ENCODE measurements around the gene LGI4.

- no peak for TF ChIP-seq EZH2 (IDR thresholded peaks at IDR 0.05; ENCODE audit: insufficient read depth, low read length)
- TF ChIP-seq, protein P1, sequence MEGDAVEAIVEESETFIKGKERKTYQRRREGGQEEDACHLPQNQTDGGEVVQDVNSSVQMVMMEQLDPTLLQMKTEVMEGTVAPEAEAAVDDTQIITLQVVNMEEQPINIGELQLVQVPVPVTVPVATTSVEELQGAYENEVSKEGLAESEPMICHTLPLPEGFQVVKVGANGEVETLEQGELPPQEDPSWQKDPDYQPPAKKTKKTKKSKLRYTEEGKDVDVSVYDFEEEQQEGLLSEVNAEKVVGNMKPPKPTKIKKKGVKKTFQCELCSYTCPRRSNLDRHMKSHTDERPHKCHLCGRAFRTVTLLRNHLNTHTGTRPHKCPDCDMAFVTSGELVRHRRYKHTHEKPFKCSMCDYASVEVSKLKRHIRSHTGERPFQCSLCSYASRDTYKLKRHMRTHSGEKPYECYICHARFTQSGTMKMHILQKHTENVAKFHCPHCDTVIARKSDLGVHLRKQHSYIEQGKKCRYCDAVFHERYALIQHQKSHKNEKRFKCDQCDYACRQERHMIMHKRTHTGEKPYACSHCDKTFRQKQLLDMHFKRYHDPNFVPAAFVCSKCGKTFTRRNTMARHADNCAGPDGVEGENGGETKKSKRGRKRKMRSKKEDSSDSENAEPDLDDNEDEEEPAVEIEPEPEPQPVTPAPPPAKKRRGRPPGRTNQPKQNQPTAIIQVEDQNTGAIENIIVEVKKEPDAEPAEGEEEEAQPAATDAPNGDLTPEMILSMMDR (IDR thresholded peaks at IDR 0.05; ENCODE audit: insufficient read depth, low read depth, low read length) = no peak
Measured at GRCh38 chr19:35099897-35100275, 35.0 kb downstream of the LGI4 start.
